Uterus (tissue), 2 donors: ENCODE measurements around the gene CXCL1.

Source experiments
- CTCF ChIP-seq, 4 experiments: fragments of 200-600 bp in 2 of 4; fragments of 450-650 bp in 2 of 4; sonication (generic) in 2 of 4; IDR thresholded peaks; one replicate each; pipeline ENCODE4 v1.5.1; 2016 to 2019; ENCODE audit warnings: antibody characterized with exemption in 4 of 4, mild to moderate bottlenecking in 2 of 4, moderate library complexity in 1 of 4
- POLR2A ChIP-seq, 2 donors: fragments of 450-650 bp; IDR thresholded peaks; one replicate each; pipeline ENCODE4 v1.6.1; 2016; ENCODE audit warnings: antibody characterized with exemption in 2 of 2, mild to moderate bottlenecking in 1 of 2, moderate library complexity in 1 of 2

GRCh38 chr4:73870260-73870659, 1.1 kb downstream of the CXCL1 start:
- TF ChIP-seq CTCF (IDR thresholded peaks at IDR 0.05) = no peak
- TF ChIP-seq POLR2A (IDR thresholded peaks at IDR 0.05) = no peak
